GM18526 (cell line): ENCODE measurements around the gene RAB5B.

ENCODE experiments used
- POLR2A ChIP-seq: IDR thresholded peaks from 3 replicates; pipeline ENCODE4 v1.6.1; 2011; ENCODE audit not compliant: insufficient read length; ENCODE audit errors: extremely low read depth

Gene RAB5B

GRCh38 chr12:55933799-55934742 is 39.8 kb upstream of the RAB5B start:
- TF ChIP-seq POLR2A = no peak

- TF ChIP-seq POLR2A = no peak
Observed at GRCh38 chr12:55934773-55935172, 39.1 kb upstream of the RAB5B start.

GRCh38 chr12:55935738-55936151 is 38.1 kb upstream of the RAB5B start:
- TF ChIP-seq POLR2A = no peak

- TF ChIP-seq POLR2A = no peak
Observed at GRCh38 chr12:55937981-55938380, 35.9 kb upstream of the RAB5B start.

GRCh38 chr12:55938826-55939501 is 34.9 kb upstream of the RAB5B start:
- TF ChIP-seq POLR2A = no peak

GRCh38 chr12:55940065-55940732 is 33.7 kb upstream of the RAB5B start:
- TF ChIP-seq POLR2A = no peak

GRCh38 chr12:55942055-55942454 is 31.8 kb upstream of the RAB5B start:
- TF ChIP-seq POLR2A = no peak

GRCh38 chr12:55942577-55943136 is 31.2 kb upstream of the RAB5B start:
- no peak for TF ChIP-seq POLR2A

GRCh38 chr12:55946553-55946952 is 27.3 kb upstream of the RAB5B start:
- TF ChIP-seq POLR2A = no peak

GRCh38 chr12:55955344-55955743 is 18.5 kb upstream of the RAB5B start:
- no peak for TF ChIP-seq POLR2A

- no peak for TF ChIP-seq POLR2A
Observed at GRCh38 chr12:55955800-55956508, 17.9 kb upstream of the RAB5B start.

GRCh38 chr12:55957106-55957859 is 16.6 kb upstream of the RAB5B start:
- TF ChIP-seq POLR2A = no peak

GRCh38 chr12:55963760-55964159 is 10.1 kb upstream of the RAB5B start:
- no peak for TF ChIP-seq POLR2A

- no peak for TF ChIP-seq POLR2A
Observed at GRCh38 chr12:55965240-55965639, 8.6 kb upstream of the RAB5B start.

- no peak for TF ChIP-seq POLR2A
Observed at GRCh38 chr12:55965941-55966407, 7.9 kb upstream of the RAB5B start, which contains the start of gene PMEL. Gene PMEL (minus strand): TSS chr12:55966042. CDS start chr12:55966011, 31 bp downstream.
